ENCODE results near the gene SPDYE18.
"Not testable (repeated sequence)": the region's sequence is repeated elsewhere in the genome, so short reads cannot be mapped to it uniquely, and the experiment has no call there.

SPDYE18 gene

GRCh38 chr7:77062557-77062956 is at the start of gene SPDYE18:
SPDYE18 (minus strand) TSS chr7:77062558; CDS start chr7:77060512, 2,046 bp downstream.
- not testable (repeated sequence) for H3K9me3 ChIP-seq (ENCODE audit: insufficient read depth, low read depth, low read length); H3K4me1 ChIP-seq (ENCODE audit: insufficient read depth, low read length, poor library complexity, severe bottlenecking); H3K9ac ChIP-seq (ENCODE audit: low read depth, low read length, poor library complexity, severe bottlenecking)

GRCh38 chr7:77108362-77108761 is 46.0 kb upstream of the SPDYE18 start:
- not testable (repeated sequence) for H3K4me3 ChIP-seq (ENCODE audit: low read length, poor library complexity, severe bottlenecking); H3K36me3 ChIP-seq (ENCODE audit: insufficient read depth, low read length); H3F3A ChIP-seq (ENCODE audit: low read depth); H2AFZ ChIP-seq (ENCODE audit: low read length); H3K4me1 ChIP-seq (ENCODE audit: insufficient read depth, low read length, poor library complexity, severe bottlenecking); H4K20me1 ChIP-seq (ENCODE audit: insufficient read depth, low read length, poor library complexity, severe bottlenecking); H3K9me3 ChIP-seq (ENCODE audit: insufficient read depth, low read depth, low read length); H3K9me2 ChIP-seq (replicated peaks; ENCODE audit: low read depth, low read length); H3K9ac ChIP-seq (ENCODE audit: low read depth, low read length, poor library complexity, severe bottlenecking); H3K79me2 ChIP-seq (ENCODE audit: insufficient read depth, low read length); H3K4me2 ChIP-seq (ENCODE audit: low read depth, low read length, poor library complexity, severe bottlenecking); H3K27me3 ChIP-seq (ENCODE audit: insufficient read depth, low read length, poor library complexity, severe bottlenecking)

More at GRCh38 chr7:77062557-77062956, at the start of gene SPDYE18:
- not testable (repeated sequence) for H3K4me2 ChIP-seq (ENCODE audit: low read depth, low read length, poor library complexity, severe bottlenecking); H3K9me2 ChIP-seq (replicated peaks; ENCODE audit: low read depth, low read length); H2AFZ ChIP-seq (ENCODE audit: low read length); H3K79me2 ChIP-seq (ENCODE audit: insufficient read depth, low read length); H3K27me3 ChIP-seq (ENCODE audit: insufficient read depth, low read length, poor library complexity, severe bottlenecking); H4K20me1 ChIP-seq (ENCODE audit: insufficient read depth, low read length, poor library complexity, severe bottlenecking); H3K36me3 ChIP-seq (ENCODE audit: insufficient read depth, low read length); H3K4me3 ChIP-seq (ENCODE audit: low read length, poor library complexity, severe bottlenecking); H3F3A ChIP-seq (ENCODE audit: low read depth)

- not testable (repeated sequence) for H2AFZ ChIP-seq (ENCODE audit: low read length); H3K36me3 ChIP-seq (ENCODE audit: insufficient read depth, low read length); H3K27me3 ChIP-seq (ENCODE audit: insufficient read depth, low read length, poor library complexity, severe bottlenecking); H3K9ac ChIP-seq (ENCODE audit: low read depth, low read length, poor library complexity, severe bottlenecking); H3K4me3 ChIP-seq (ENCODE audit: low read length, poor library complexity, severe bottlenecking); H4K20me1 ChIP-seq (ENCODE audit: insufficient read depth, low read length, poor library complexity, severe bottlenecking); H3F3A ChIP-seq (ENCODE audit: low read depth); H3K4me2 ChIP-seq (ENCODE audit: low read depth, low read length, poor library complexity, severe bottlenecking); H3K9me2 ChIP-seq (replicated peaks; ENCODE audit: low read depth, low read length); H3K79me2 ChIP-seq (ENCODE audit: insufficient read depth, low read length); H3K9me3 ChIP-seq (ENCODE audit: insufficient read depth, low read depth, low read length); H3K4me1 ChIP-seq (ENCODE audit: insufficient read depth, low read length, poor library complexity, severe bottlenecking)
Measured at GRCh38 chr7:77107659-77108058, 45.3 kb upstream of the SPDYE18 start.

- not testable (repeated sequence) for H3K4me3 ChIP-seq (ENCODE audit: low read length, poor library complexity, severe bottlenecking); H3K9me2 ChIP-seq (replicated peaks; ENCODE audit: low read depth, low read length)
Measured at GRCh38 chr7:77105904-77106303, 43.5 kb upstream of the SPDYE18 start.

GRCh38 chr7:77102671-77103070 is 40.3 kb upstream of the SPDYE18 start:
- H3K9ac ChIP-seq (ENCODE audit: low read depth, low read length, poor library complexity, severe bottlenecking) = not testable (repeated sequence)

More at GRCh38 chr7:77105904-77106303, 43.5 kb upstream of the SPDYE18 start:
- not testable (repeated sequence) for H3K4me1 ChIP-seq (ENCODE audit: insufficient read depth, low read length, poor library complexity, severe bottlenecking); H3K9ac ChIP-seq (ENCODE audit: low read depth, low read length, poor library complexity, severe bottlenecking); H3K4me2 ChIP-seq (ENCODE audit: low read depth, low read length, poor library complexity, severe bottlenecking); H3K27me3 ChIP-seq (ENCODE audit: insufficient read depth, low read length, poor library complexity, severe bottlenecking); H3K9me3 ChIP-seq (ENCODE audit: insufficient read depth, low read depth, low read length); H3K36me3 ChIP-seq (ENCODE audit: insufficient read depth, low read length); H2AFZ ChIP-seq (ENCODE audit: low read length); H3F3A ChIP-seq (ENCODE audit: low read depth); H4K20me1 ChIP-seq (ENCODE audit: insufficient read depth, low read length, poor library complexity, severe bottlenecking); H3K79me2 ChIP-seq (ENCODE audit: insufficient read depth, low read length)

GRCh38 chr7:77101187-77101586 is 38.8 kb upstream of the SPDYE18 start:
- not testable (repeated sequence) for H3K4me1 ChIP-seq (ENCODE audit: insufficient read depth, low read length, poor library complexity, severe bottlenecking); H3K9me2 ChIP-seq (replicated peaks; ENCODE audit: low read depth, low read length); H3K9me3 ChIP-seq (ENCODE audit: insufficient read depth, low read depth, low read length); H3K27me3 ChIP-seq (ENCODE audit: insufficient read depth, low read length, poor library complexity, severe bottlenecking); H2AFZ ChIP-seq (ENCODE audit: low read length); H3K36me3 ChIP-seq (ENCODE audit: insufficient read depth, low read length); H3K4me2 ChIP-seq (ENCODE audit: low read depth, low read length, poor library complexity, severe bottlenecking); H3K9ac ChIP-seq (ENCODE audit: low read depth, low read length, poor library complexity, severe bottlenecking); H4K20me1 ChIP-seq (ENCODE audit: insufficient read depth, low read length, poor library complexity, severe bottlenecking); H3K4me3 ChIP-seq (ENCODE audit: low read length, poor library complexity, severe bottlenecking); H3F3A ChIP-seq (ENCODE audit: low read depth); H3K79me2 ChIP-seq (ENCODE audit: insufficient read depth, low read length)

More at GRCh38 chr7:77102671-77103070, 40.3 kb upstream of the SPDYE18 start:
- H4K20me1 ChIP-seq (ENCODE audit: insufficient read depth, low read length, poor library complexity, severe bottlenecking); H3K36me3 ChIP-seq (ENCODE audit: insufficient read depth, low read length); H3K79me2 ChIP-seq (ENCODE audit: insufficient read depth, low read length); H3K9me2 ChIP-seq (replicated peaks; ENCODE audit: low read depth, low read length); H3K4me1 ChIP-seq (ENCODE audit: insufficient read depth, low read length, poor library complexity, severe bottlenecking); H3K4me3 ChIP-seq (ENCODE audit: low read length, poor library complexity, severe bottlenecking); H3K9me3 ChIP-seq (ENCODE audit: insufficient read depth, low read depth, low read length); H2AFZ ChIP-seq (ENCODE audit: low read length); H3K4me2 ChIP-seq (ENCODE audit: low read depth, low read length, poor library complexity, severe bottlenecking); H3F3A ChIP-seq (ENCODE audit: low read depth); H3K27me3 ChIP-seq (ENCODE audit: insufficient read depth, low read length, poor library complexity, severe bottlenecking): not testable (repeated sequence)

- H3K36me3 ChIP-seq (ENCODE audit: insufficient read depth, low read length); H3K4me3 ChIP-seq (ENCODE audit: low read length, poor library complexity, severe bottlenecking); H3K4me1 ChIP-seq (ENCODE audit: insufficient read depth, low read length, poor library complexity, severe bottlenecking); H3K9me3 ChIP-seq (ENCODE audit: insufficient read depth, low read depth, low read length); H4K20me1 ChIP-seq (ENCODE audit: insufficient read depth, low read length, poor library complexity, severe bottlenecking); H2AFZ ChIP-seq (ENCODE audit: low read length); H3K79me2 ChIP-seq (ENCODE audit: insufficient read depth, low read length); H3K4me2 ChIP-seq (ENCODE audit: low read depth, low read length, poor library complexity, severe bottlenecking); H3K9ac ChIP-seq (ENCODE audit: low read depth, low read length, poor library complexity, severe bottlenecking); H3K9me2 ChIP-seq (replicated peaks; ENCODE audit: low read depth, low read length); H3F3A ChIP-seq (ENCODE audit: low read depth); H3K27me3 ChIP-seq (ENCODE audit: insufficient read depth, low read length, poor library complexity, severe bottlenecking): not testable (repeated sequence)
Measured at GRCh38 chr7:77100501-77100900, 38.1 kb upstream of the SPDYE18 start.

- H3K4me3 ChIP-seq (ENCODE audit: low read length, poor library complexity, severe bottlenecking); H3K9me2 ChIP-seq (replicated peaks; ENCODE audit: low read depth, low read length); H3F3A ChIP-seq (ENCODE audit: low read depth); H3K36me3 ChIP-seq (ENCODE audit: insufficient read depth, low read length); H3K9ac ChIP-seq (ENCODE audit: low read depth, low read length, poor library complexity, severe bottlenecking); H3K27me3 ChIP-seq (ENCODE audit: insufficient read depth, low read length, poor library complexity, severe bottlenecking); H3K4me1 ChIP-seq (ENCODE audit: insufficient read depth, low read length, poor library complexity, severe bottlenecking); H3K4me2 ChIP-seq (ENCODE audit: low read depth, low read length, poor library complexity, severe bottlenecking); H3K9me3 ChIP-seq (ENCODE audit: insufficient read depth, low read depth, low read length); H2AFZ ChIP-seq (ENCODE audit: low read length); H4K20me1 ChIP-seq (ENCODE audit: insufficient read depth, low read length, poor library complexity, severe bottlenecking); H3K79me2 ChIP-seq (ENCODE audit: insufficient read depth, low read length): not testable (repeated sequence)
Measured at GRCh38 chr7:77092301-77092700, 29.9 kb upstream of the SPDYE18 start.

All from Loucy (cell line).